CD14-positive monocyte (primary cell): ENCODE results near the gene BIRC3. TPM values are rescaled to one million over a fixed set of nuclear protein-coding genes. Genes with fewer than 3 reads are reported as not detected.

Experiments
- DNase-seq, 3 donors: peaks; one replicate each; pipeline ENCODE4 v3.0.0-alpha.2; 2011 to 2022
- H2AFZ ChIP-seq: 2 replicates; pipeline ENCODE4 v1.6.0; 2012; ENCODE audit warnings: mild to moderate bottlenecking, low read depth, low read length, inconsistent platforms; ENCODE audit not compliant: insufficient read depth, poor library complexity, severe bottlenecking
- H3K27ac ChIP-seq, 2 donors: 1 replicate in 1 of 2; 2 replicates in 1 of 2; pipeline ENCODE4 v1.5.1; 2012 to 2013; ENCODE audit warnings: low read length in 2 of 2, control low read depth in 1 of 2, inconsistent platforms in 1 of 2, low read depth in 1 of 2, mild to moderate bottlenecking in 1 of 2
- H3K27me3 ChIP-seq, 2 donors: one replicate each; pipeline versions ENCODE4 v1.6.0 to v1.6.1; 2011 to 2013; ENCODE audit warnings: low read length in 2 of 2; ENCODE audit not compliant: control insufficient read depth in 2 of 2, insufficient read depth in 2 of 2
- H3K36me3 ChIP-seq, 2 donors: replicated peaks in 1 of 2; 1 replicate in 1 of 2; 2 replicates in 1 of 2; pipeline versions ENCODE4 v1.5.1 to v1.6.1; 2012 to 2013; ENCODE audit warnings: low read length in 2 of 2, control low read depth in 1 of 2, inconsistent platforms in 1 of 2, mild to moderate bottlenecking in 1 of 2; ENCODE audit not compliant: insufficient read depth in 2 of 2, control insufficient read depth in 1 of 2
- H3K4me1 ChIP-seq, 2 donors: 1 replicate in 1 of 2; 2 replicates in 1 of 2; pipeline versions ENCODE4 v1.5.1 to v1.6.1; 2012 to 2013; ENCODE audit warnings: low read length in 2 of 2, control low read depth in 1 of 2, inconsistent platforms in 1 of 2, mild to moderate bottlenecking in 1 of 2, moderate library complexity in 1 of 2; ENCODE audit not compliant: insufficient read depth in 2 of 2, control insufficient read depth in 1 of 2
- H3K4me2 ChIP-seq: replicated peaks from 2 replicates; pipeline ENCODE3; 2012; ENCODE audit warnings: low read length, moderate library complexity, mild to moderate bottlenecking; ENCODE audit not compliant: poor library complexity, severe bottlenecking; ENCODE audit errors: extremely low read depth
- H3K4me3 ChIP-seq, 3 experiments: fragments of 200-600 bp in 1 of 3; sonication (generic) in 1 of 3; replicated peaks in 1 of 3; 1 replicate in 2 of 3; 2 replicates in 1 of 3; pipeline ENCODE4 v1.5.1; 2011 to 2013; ENCODE audit warnings: low read length in 3 of 3, mild to moderate bottlenecking in 3 of 3, control low read depth in 2 of 3, low read depth in 2 of 3, inconsistent platforms in 1 of 3, moderate library complexity in 1 of 3
- H3K79me2 ChIP-seq: 2 replicates; pipeline ENCODE4 v1.6.0; 2012; ENCODE audit warnings: mild to moderate bottlenecking, control low read depth, inconsistent platforms, low read length, moderate library complexity; ENCODE audit not compliant: insufficient read depth
- H3K9ac ChIP-seq: 2 replicates; pipeline ENCODE4 v1.6.0; 2017; ENCODE audit warnings: low read length, mild to moderate bottlenecking; ENCODE audit not compliant: insufficient read depth, poor library complexity, severe bottlenecking
- H3K9me3 ChIP-seq, 2 donors: replicated peaks in 1 of 2; 1 replicate in 1 of 2; 2 replicates in 1 of 2; pipeline versions ENCODE4 v1.5.1 to v1.6.1; 2012 to 2013; ENCODE audit warnings: low read length in 2 of 2, control low read depth in 1 of 2; ENCODE audit not compliant: control insufficient read depth in 1 of 2, insufficient read depth in 1 of 2
- H4K20me1 ChIP-seq: 2 replicates; pipeline ENCODE4 v1.6.0; 2012; ENCODE audit warnings: mild to moderate bottlenecking, low read length, control low read depth, moderate library complexity; ENCODE audit not compliant: insufficient read depth
- H3K27ac Mint-ChIP-seq, 7 donors: one replicate each; pipeline ENCODE4 v1.8.0; 2020; ENCODE audit warnings: mild to moderate bottlenecking in 7 of 7, mixed read lengths in 7 of 7, moderate library complexity in 6 of 7, inconsistent platforms in 2 of 7
- H3K27me3 Mint-ChIP-seq, 3 donors: one replicate each; pipeline ENCODE4 v1.8.0; 2021 to 2022; ENCODE audit warnings: low read depth in 3 of 3, mild to moderate bottlenecking in 3 of 3, mixed read lengths in 3 of 3, moderate library complexity in 3 of 3, inconsistent platforms in 1 of 3
- H3K36me3 Mint-ChIP-seq, 2 donors: one replicate each; pipeline ENCODE4 v1.8.0; 2020; ENCODE audit warnings: mixed read lengths in 2 of 2, inconsistent platforms in 1 of 2, mild to moderate bottlenecking in 1 of 2
- H3K4me1 Mint-ChIP-seq: one replicate; pipeline ENCODE4 v1.8.0; 2020; ENCODE audit warnings: mild to moderate bottlenecking, mixed read lengths
- H3K4me3 Mint-ChIP-seq, 2 donors: one replicate each; pipeline ENCODE4 v1.8.0; 2020; ENCODE audit warnings: mild to moderate bottlenecking in 2 of 2, mixed read lengths in 2 of 2, moderate library complexity in 1 of 2
- H3K9me3 Mint-ChIP-seq, 7 donors: one replicate each; pipeline ENCODE4 v1.8.0; 2020 to 2022; ENCODE audit warnings: mixed read lengths in 7 of 7, mild to moderate bottlenecking in 6 of 7, moderate library complexity in 6 of 7, inconsistent platforms in 2 of 7
- WGBS: methylation state at CpG from one replicate; pipeline ENCODE4 v1.1.5; 2013; ENCODE audit warnings: missing lambda C conversion rate; ENCODE audit not compliant: insufficient coverage; 5-methylcytosine and 5-hydroxymethylcytosine counted together
- intact Hi-C, 2 donors: fragments of 100-400 bp; cut with micrococcal nuclease; formaldehyde crosslinking; loops; one replicate each; pipeline versions ENCODE4 v1.15.0 to v1.15.1; 2023
- polyA plus RNA-seq, 3 donors: library from polyadenylated mRNA; depleted of rRNA in 1 of 3; unstranded in 2 of 3; stranded (reverse) in 1 of 3; fragments of 300-500 nt in 2 of 3; fragments of >200 nt in 1 of 3; fragmentation: Illumina TruSeq in 2 of 3; gene quantifications; 1 replicate in 2 of 3; 2 replicates in 1 of 3; pipeline ENCODE4 v1.2.3, GENCODE V29; 2012 to 2021
- TF ChIP-seq, protein P1 (sequence below): fragments of 200-600 bp; IDR thresholded peaks from one replicate; pipeline ENCODE4 v1.8.0; 2022; ENCODE audit warnings: antibody characterized with exemption, mild to moderate bottlenecking

The BIRC3 gene
- polyA plus RNA-seq, 3 donors = 3.0 to 9.8 (median 9.5) TPM

DNA sequence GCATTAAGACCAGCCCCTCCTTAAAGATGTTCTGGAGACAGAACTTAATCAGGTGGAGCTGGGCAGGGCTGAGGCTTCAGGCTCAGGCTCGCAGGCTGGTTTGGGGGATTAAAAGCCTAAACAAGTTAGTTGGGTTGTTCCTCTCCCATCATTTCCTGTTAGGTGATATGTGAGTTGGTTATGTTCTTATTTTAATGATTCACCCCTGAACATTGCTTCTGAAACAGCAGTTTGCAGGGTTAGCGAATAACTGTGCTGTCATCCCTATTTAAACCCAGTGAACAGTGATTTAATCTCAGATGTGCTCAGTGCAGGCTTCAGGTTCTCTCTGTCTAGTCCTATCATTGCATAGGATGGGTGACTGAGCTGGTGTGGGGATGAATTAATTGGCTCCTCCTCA is 47.4 kb upstream of the BIRC3 start:
- Mint-ChIP-seq H3K27ac (no peak overlapping the region), H3K36me3 (peaks cover 2% of the 10 kb centered on the region in 2 donors), H3K4me1 (peaks cover 13% of the 10 kb centered on the region), H3K4me3 (peak overlapping the region in 1 of 2 donors; percentile 78), H3K27me3 (peaks cover 46 to 66% (median 63%) of the 10 kb centered on the region in 3 donors), H3K9me3 (peaks cover 0 to 5% (median 0%) of the 10 kb centered on the region in 7 donors)
- H3K79me2 ChIP-seq = no peaks in the 10 kb centered on the region
- DNase-seq = no peak
- no peak overlapping the region for H3K4me2 ChIP-seq
- intact Hi-C loops = no loop called here
- TF ChIP-seq, protein P1, sequence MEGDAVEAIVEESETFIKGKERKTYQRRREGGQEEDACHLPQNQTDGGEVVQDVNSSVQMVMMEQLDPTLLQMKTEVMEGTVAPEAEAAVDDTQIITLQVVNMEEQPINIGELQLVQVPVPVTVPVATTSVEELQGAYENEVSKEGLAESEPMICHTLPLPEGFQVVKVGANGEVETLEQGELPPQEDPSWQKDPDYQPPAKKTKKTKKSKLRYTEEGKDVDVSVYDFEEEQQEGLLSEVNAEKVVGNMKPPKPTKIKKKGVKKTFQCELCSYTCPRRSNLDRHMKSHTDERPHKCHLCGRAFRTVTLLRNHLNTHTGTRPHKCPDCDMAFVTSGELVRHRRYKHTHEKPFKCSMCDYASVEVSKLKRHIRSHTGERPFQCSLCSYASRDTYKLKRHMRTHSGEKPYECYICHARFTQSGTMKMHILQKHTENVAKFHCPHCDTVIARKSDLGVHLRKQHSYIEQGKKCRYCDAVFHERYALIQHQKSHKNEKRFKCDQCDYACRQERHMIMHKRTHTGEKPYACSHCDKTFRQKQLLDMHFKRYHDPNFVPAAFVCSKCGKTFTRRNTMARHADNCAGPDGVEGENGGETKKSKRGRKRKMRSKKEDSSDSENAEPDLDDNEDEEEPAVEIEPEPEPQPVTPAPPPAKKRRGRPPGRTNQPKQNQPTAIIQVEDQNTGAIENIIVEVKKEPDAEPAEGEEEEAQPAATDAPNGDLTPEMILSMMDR = no peak
- no peak overlapping the region for H2AFZ ChIP-seq
- H3K9me3 ChIP-seq = no peaks in the 10 kb centered on the region
- no peaks in the 10 kb centered on the region for H3K36me3 ChIP-seq
- no peak overlapping the region for H3K27ac ChIP-seq
- H3K9ac ChIP-seq = no peak overlapping the region
- H3K4me3 ChIP-seq = no peak overlapping the region
- H4K20me1 ChIP-seq = no peaks in the 10 kb centered on the region
- peaks cover 6 to 8% of the 10 kb centered on the region in 2 donors for H3K4me1 ChIP-seq
- peaks cover 39 to 60% of the 10 kb centered on the region in 2 donors for H3K27me3 ChIP-seq
- WGBS = no CpG with 5 or more reads among the region's 2 CpGs

DNA sequence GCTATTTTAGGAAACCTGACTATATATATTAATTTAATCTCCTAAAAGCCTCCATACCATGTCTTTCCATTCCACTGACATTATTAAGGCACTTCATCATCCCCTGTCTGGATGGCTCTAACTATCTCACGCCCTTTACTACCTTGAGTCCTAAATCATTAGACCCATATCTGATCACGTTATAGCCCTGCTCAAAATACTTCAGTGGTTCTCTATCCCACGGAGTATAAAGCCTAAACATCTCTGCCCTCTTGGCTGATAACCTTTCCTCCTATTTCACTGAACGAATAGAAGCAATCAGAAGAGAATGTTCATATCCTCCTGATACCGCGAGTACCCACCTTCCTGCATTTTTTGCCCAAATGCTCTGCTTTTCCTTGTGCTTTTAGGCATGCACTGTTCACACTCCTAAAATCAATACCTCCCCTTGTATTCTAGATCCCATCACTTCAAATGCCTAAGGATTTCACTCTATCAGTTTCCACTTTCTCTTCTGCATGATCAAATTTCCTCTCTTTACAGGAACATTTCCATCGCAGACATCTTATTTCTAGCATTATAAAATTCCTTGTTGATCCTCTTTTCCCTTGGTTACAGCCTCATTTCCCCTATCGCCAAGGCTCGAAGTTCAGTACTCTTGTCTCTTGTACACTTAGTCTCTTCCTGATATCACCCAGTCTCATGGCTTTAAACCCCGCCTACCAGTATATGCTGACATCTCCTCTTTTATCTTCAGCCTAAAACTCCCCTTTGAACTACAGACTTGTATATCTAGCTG is 45.0 kb upstream of the BIRC3 start:
- Histone ChIP-seq H3K9ac (no peak overlapping the region), H3K36me3 (no peaks in the 10 kb centered on the region), H3K4me3 (no peak overlapping the region), H2AFZ (no peak overlapping the region), H3K4me2 (no peak overlapping the region), H3K9me3 (no peaks in the 10 kb centered on the region), H3K79me2 (no peaks in the 10 kb centered on the region), H4K20me1 (no peaks in the 10 kb centered on the region), H3K27ac (no peak overlapping the region), H3K27me3 (peaks cover 39 to 61% of the 10 kb centered on the region in 2 donors), H3K4me1 (peaks cover 6 to 8% of the 10 kb centered on the region in 2 donors)
- Mint-ChIP-seq H3K9me3 (peaks cover 0 to 5% (median 0%) of the 10 kb centered on the region in 7 donors), H3K4me3 (no peak overlapping the region), H3K4me1 (peaks cover 13% of the 10 kb centered on the region), H3K27me3 (peaks cover 48 to 62% (median 58%) of the 10 kb centered on the region in 3 donors), H3K27ac (no peak overlapping the region), H3K36me3 (peaks cover 2% of the 10 kb centered on the region in 2 donors)
- 94% methylated on average over 10 of the region's 10 CpGs for WGBS
- DNase-seq = no peak
- TF ChIP-seq, protein P1 = no peak
- intact Hi-C loops = no loop called here
